HG02759 (cell line): Measurements from ENCODE around the gene GRB7.

Experiments
- ATAC-seq: cut with Tn5 transposase; IDR thresholded peaks from one replicate; pipeline ENCODE4 v1.9.1; 2021; ENCODE audit warnings: mild to moderate bottlenecking, moderate library complexity; ENCODE audit not compliant: unreplicated experiment

Gene GRB7

GRCh38 chr17:39765766-39766165 is 28.0 kb downstream of the GRB7 start:
- ATAC-seq = no peak

- no peak for ATAC-seq
Observed at GRCh38 chr17:39767147-39767546, 29.4 kb downstream of the GRB7 start.

GRCh38 chr17:39769974-39770587 is 32.3 kb downstream of the GRB7 start:
- peak; percentile 57 for ATAC-seq

GRCh38 chr17:39772415-39772814 is 34.7 kb downstream of the GRB7 start:
- ATAC-seq = no peak

GRCh38 chr17:39772987-39773934 is 35.5 kb downstream of the GRB7 start:
- no peak for ATAC-seq

- no peak for ATAC-seq
Observed at GRCh38 chr17:39774047-39774446, 36.3 kb downstream of the GRB7 start.

GRCh38 chr17:39775031-39775430 is 37.3 kb downstream of the GRB7 start:
- no peak for ATAC-seq

GRCh38 chr17:39776252-39776651 is 38.5 kb downstream of the GRB7 start:
- no peak for ATAC-seq

GRCh38 chr17:39777534-39778365 is 40.0 kb downstream of the GRB7 start:
- peak; percentile 36 for ATAC-seq

- ATAC-seq = no peak
Observed at GRCh38 chr17:39781031-39781860, 43.5 kb downstream of the GRB7 start.

GRCh38 chr17:39781861-39782213 is 44.1 kb downstream of the GRB7 start:
- no peak for ATAC-seq

GRCh38 chr17:39782481-39782880 is 44.7 kb downstream of the GRB7 start:
- ATAC-seq = no peak

GRCh38 chr17:39782980-39783379 is 45.2 kb downstream of the GRB7 start:
- no peak for ATAC-seq

- no peak for ATAC-seq
Observed at GRCh38 chr17:39787041-39787440, 49.3 kb downstream of the GRB7 start.

- ATAC-seq = no peak
Observed at GRCh38 chr17:39787743-39788484, 50.2 kb downstream of the GRB7 start.

- no peak for ATAC-seq
Observed at GRCh38 chr17:39791111-39791992, 53.6 kb downstream of the GRB7 start.

- no peak for ATAC-seq
Observed at GRCh38 chr17:39792526-39793221, 54.9 kb downstream of the GRB7 start.

- ATAC-seq = no peak
Observed at GRCh38 chr17:39793301-39793872, 55.6 kb downstream of the GRB7 start.
